ENCODE measurements around the gene CPT1B.

The CPT1B gene

GRCh38 chr22:50597097-50597496 lies 18.9 kb upstream of the CPT1B start:
- no peak overlapping the region for H3K4me3 ChIP-seq (ENCODE audit: low read depth, low read length)
- no peak for DNase-seq (ENCODE audit: low read depth)

DNA sequence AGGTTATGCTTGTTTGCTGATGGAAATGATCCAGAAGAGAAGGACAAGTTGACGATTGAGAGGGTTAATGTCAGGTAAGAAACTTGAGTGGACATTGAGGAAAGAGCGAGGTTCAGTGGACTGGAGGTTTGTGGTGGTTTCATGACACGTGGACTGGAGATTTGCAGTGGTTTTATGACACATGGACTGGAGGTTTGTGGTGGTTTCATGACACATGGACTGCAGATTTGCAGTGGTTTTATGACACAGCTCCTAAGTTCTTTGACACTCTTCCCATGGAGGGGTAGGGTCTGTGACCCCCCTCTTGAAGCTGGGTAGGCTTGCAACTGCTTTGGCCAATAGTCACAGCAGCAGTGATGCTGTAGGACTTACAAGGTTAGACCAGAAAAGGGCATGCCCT lies 17.0 kb upstream of the CPT1B start:
- H3K4me3 ChIP-seq (ENCODE audit: low read depth, low read length) = no peak overlapping the region
- DNase-seq (ENCODE audit: low read depth) = no peak

DNA sequence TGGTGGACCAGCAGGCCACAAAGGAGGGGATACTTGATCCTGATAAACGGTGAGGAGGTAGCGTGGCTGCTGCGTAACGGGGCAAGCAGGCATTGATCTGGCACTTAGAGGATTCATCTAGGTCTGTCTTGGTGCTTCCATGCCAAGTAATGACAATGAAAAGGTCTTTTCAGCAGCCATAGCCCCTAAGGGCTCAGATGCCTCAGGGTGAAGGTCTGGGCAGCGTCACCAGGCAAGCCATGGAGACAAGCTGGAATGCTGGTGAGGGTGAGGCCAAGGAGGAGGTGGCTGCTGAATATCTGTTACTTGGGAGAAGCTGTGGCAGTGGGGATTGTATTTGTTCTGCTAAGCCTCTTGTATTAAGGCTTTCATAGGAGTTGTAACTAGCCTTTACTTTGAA lies 9.2 kb upstream of the CPT1B start:
- no peak for DNase-seq (ENCODE audit: low read depth)
- H3K4me3 ChIP-seq (ENCODE audit: low read depth, low read length) = no peak overlapping the region

GRCh38 chr22:50586416-50586815 lies 8.2 kb upstream of the CPT1B start:
- no peak for DNase-seq (ENCODE audit: low read depth)
- H3K4me3 ChIP-seq (ENCODE audit: low read depth, low read length) = no peak overlapping the region

DNA sequence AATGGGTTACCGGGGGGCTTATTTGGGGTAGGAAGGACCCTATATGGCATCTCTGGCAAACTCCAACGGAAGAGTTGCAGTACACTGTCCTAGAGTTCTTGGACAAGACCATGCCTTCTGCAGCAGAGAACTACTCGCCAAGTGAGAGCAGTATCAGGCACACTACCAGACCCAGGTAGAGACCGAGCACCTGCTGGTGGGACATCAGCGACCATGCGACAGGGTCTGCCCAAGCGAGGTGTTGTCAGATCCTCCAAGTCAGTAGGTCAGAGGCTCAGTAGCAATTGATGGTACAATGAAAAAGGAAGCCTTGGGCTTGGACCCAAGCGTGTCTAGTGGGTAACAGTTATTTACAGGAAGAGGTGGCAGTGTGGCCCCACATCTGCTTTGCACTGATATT lies 7.6 kb upstream of the CPT1B start:
- H3K4me3 ChIP-seq (ENCODE audit: low read depth, low read length) = no peak overlapping the region
- no peak for DNase-seq (ENCODE audit: low read depth)

DNA sequence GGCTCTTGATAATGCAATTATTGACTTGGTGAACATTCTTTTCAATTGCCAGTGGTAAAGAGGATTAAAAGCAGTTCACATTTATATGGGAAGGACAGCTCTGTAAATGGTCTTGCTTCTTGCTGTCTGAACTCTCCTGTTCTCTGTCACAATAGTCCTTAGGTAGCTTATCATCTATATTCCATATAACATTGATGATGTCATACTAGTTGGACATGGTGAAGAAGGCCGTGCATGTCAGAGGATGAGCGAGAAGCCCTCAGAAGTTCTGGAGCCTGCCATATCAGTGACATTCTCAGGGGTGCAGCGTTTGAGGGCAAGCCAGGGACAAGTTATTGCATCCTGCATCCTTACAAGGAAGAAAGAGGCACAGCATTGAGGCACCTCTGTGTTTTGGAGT lies 7.0 kb upstream of the CPT1B start:
- no peak overlapping the region for H3K4me3 ChIP-seq (ENCODE audit: low read depth, low read length)

DNA sequence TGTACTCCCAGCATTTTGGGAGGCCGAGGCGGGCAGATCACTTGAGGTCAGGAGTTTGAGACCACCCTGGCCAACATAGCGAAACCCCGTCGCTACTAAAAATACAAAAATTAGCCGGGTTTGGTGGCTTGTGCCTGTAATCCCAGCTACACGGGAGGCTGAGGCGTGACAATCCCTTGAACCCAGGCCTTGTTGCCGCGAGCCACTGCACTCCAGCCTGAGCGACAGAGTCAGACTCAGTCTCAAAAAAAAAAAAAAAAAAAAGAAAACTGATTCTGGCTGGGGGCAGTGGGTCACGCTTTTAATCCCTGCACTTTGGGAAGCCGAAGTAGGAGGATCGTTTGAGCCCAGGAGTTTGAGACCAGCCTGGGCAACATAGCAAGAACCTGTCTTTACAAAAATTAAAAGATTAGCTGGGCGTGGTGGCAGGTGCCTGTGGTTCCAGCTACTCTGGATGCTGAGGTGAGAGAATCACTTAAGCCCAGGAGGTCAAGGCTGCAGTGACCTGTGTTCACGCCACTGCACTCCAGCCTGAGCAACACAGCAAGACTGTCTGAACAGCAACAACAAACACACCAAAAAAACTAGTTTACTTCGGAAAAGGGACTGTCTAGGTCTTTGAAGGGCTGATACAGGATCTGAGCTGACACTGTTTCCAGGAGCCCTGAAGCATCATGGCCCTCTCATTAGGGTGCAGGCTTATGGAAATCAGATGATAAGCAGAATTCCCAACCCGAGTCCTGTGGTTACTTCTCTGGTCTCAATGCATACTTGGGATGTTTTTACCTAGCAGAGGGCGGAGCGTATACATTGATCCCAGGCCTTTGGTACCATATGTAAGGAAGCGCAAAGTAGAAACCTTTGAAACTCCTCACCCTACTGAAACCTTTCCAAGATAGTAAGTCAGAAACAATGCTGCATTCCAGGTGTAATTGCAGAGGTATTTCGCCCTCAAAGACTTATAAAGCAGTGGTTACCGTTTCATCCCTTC lies 6.2 kb upstream of the CPT1B start:
- H3K4me3 ChIP-seq (ENCODE audit: low read depth, low read length) = no peak overlapping the region

More for the DNA sequence above, 7.0 kb upstream of the CPT1B start:
- DNase-seq (ENCODE audit: low read depth) = no peak

DNA sequence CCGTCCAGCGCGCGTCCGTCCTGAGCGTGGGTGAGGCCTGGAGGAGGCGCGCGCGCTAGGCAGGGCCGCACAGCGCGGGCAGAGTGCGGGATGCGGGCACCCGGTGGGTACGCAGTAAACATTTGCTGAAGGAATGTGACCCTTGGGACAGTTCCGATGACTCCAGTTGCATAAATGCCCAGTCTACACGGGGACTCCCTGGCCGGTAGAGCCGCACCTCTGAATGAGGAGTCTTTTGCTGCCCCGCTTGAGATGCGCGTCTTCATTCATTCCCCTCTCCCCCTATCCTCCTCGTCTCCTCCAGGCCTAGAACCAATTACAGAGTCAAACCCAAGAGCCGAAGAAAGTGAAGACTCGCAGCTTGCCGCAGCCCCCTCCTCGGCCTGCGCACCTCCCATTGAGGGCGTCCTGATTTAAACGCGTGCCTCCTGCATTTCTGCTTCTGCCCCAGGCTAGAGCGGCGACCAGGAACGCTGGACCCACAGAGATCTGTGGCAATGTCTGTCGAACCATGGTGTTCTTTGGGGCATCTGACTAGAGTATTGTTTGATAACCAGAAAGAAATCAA lies 5.2 kb upstream of the CPT1B start:
- DNase-seq (ENCODE audit: low read depth) = no peak

More for the DNA sequence above, 6.2 kb upstream of the CPT1B start:
- no peak for DNase-seq (ENCODE audit: low read depth)

DNA sequence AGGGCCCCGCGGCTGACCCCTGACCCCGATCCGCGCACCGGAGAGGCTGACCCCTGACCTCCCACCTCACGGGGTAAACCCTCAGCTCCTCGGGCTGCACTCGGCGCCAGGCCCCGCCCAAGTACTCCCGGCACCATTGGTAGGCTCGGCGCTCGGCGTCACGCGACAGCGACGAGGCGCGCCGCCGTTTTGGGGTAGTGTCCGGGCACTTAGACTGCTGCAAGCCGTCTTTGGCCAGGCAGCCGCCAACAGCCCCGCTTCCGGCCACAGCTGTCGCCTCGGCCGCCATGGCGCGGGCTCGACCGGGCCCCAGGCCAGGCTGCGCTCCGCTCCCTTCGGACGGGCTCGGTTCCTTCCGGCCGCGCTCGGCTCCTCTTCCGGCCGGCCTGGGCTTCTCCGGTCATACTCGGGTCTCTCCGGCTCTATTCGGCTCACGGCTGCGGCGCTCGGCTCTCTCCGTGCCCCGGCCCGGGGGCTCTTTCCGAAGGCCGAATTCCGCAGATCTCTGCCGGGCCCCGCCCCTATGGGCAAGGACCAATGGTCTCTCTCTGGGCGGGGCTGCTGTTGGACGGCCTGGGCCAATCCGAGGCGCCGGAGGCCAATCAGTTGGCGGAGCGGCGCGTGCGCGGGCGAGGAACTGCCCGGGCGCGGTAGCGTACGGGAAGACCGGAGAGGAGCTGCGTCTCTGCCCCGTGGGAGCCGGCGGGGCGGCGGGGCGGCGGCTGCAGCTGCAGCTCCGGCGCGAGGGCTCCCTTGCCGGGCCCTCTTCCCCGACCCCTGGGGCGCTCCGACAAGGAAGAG lies 4.5 kb upstream of the CPT1B start, which contains the start of gene CHKB:
TSS of gene CHKB (minus strand) at position 357 of the 801 bp plus-strand sequence. CDS start at position 289, 68 bp downstream.
- peak within 1 kb of the TSS; percentile 76 for H3K4me3 ChIP-seq (ENCODE audit: low read depth, low read length)
- peak; percentile 89 for DNase-seq (ENCODE audit: low read depth)

More for the DNA sequence above, 5.2 kb upstream of the CPT1B start:
- peak overlapping the region; percentile 76 for H3K4me3 ChIP-seq (ENCODE audit: low read depth, low read length)

DNA sequence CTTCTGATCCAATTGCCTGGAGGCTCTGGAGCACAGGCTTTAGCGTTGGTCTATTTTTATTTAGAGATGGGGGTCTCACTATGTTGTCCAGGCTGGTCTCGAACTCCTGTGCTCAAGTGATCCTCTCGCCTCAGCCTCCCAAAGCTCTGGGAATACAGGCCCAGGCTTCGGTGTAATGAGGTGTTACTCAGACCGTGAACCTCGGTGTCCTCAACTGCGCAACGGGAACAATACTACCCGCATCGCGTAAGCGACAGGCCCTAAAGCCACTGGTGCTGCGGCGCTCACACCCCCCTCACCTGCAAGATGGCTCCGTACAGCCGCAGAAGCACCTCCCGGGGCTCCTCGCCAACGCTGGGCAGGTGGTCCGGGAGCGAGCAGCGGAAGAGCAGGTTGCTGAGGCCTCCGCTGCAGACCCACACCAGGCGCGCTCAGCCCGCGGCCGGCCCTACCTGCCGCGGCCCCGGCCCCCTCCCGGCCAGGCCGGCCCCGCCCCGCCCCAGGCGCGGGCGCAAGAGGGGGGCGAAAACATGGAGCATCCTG lies 3.8 kb upstream of the CPT1B start:
- H3K4me3 ChIP-seq (ENCODE audit: low read depth, low read length) = peak overlapping the region; percentile 76
- no peak for DNase-seq (ENCODE audit: low read depth)

GRCh38 chr22:50581031-50581949 lies 3.1 kb upstream of the CPT1B start:
- peak overlapping the region; percentile 76 for H3K4me3 ChIP-seq (ENCODE audit: low read depth, low read length)
- DNase-seq (ENCODE audit: low read depth) = no peak

DNA sequence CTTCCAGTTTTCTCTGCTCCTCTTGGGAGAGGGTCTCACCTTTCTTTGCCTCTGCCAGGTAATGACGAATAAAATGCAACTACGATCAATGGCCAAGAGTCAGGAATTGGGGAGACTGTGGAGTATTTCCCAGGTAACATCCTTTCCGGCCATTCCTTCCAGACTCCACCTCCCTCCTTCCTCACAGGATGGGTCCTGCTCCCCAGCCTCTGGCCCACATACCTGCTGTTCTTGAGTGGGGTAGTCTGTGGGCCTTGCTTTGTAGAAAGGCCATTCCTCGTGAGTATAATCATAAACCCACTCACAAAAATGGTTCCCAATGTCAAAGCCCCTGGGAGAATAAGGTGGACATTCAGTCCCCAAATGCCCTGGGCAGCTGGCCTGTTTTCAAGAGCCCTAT lies 1.5 kb upstream of the CPT1B start:
- no peak overlapping the region for H3K4me3 ChIP-seq (ENCODE audit: low read depth, low read length)

DNA sequence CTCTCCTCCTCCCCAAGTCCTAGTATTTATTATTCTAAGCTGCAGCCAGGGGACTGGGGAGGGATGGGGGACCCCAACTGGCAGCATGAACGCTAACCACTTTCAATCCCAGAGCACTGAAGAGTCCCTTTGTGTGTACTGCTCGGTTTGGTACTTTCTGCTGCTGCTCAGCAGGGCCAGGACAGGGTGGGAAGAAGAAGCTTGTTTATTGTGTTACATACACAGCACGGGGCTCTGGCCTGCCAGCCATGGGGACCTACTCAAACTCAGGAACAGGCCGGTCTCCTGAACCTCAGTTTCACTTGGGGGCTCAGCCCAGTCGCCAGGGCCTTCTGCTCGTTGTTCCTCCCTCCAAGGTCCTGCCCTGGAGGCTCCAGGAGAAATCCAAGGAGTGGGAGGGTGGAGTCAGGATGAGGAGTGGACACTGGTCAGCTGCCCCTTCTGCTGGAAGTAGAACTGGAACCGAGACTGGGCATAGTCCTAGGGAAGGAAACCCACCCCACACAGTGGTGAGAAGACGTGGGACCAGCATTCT lies 616 bp upstream of the CPT1B start:
- no peak for DNase-seq (ENCODE audit: low read depth)
- no peak overlapping the region for H3K4me3 ChIP-seq (ENCODE audit: low read depth, low read length)

More for the DNA sequence above, 1.5 kb upstream of the CPT1B start:
- DNase-seq (ENCODE audit: low read depth) = no peak

- DNase-seq (ENCODE audit: low read depth) = no peak
- no peak overlapping the region for H3K4me3 ChIP-seq (ENCODE audit: low read depth, low read length)
Measured at GRCh38 chr22:50577697-50577986, 585 bp downstream of the CPT1B start.

DNA sequence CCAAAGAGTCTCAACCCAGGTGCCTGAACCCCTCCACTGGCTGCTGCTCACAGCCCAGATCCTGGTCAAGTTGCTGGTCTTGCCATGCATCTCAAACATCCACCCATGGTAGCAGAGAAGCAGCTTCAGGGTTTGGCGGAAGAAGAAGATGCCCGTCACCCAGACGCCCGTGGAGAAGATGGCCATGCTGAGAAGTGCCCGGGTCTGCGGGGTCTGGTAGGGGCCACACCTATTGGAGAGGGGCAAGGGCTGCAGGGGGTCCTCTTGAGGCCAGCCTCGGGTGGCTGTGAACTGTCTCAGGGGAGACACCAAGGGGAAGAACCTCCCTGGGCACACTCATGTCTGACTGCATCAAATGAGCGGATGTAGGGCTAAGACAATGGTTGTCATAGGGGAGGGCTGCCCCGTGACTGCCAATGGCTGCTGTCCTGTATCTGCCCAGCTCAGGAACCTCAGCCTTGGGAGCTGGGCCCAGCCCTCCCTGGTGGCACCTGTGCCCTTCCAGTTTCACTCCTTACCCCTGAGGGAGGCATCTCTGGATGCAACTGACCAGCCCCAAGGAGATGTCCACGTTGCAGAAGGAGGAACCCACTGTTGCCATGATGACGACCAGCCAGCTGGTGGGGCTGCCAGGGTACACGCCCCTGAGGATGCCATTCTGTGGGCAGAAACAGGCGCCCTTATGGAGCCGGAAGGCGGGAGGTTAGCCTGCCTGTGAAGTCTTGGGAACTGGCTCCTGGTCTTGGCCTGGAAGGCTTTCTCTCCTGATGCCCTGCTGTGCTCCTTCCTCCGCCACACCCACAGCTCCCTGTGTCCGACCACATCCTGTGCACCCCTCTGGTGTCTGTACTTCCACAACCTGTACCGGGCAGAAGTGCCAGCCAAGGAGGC lies 1.2 kb downstream of the CPT1B start:
- no peak for DNase-seq (ENCODE audit: low read depth)
- H3K4me3 ChIP-seq (ENCODE audit: low read depth, low read length) = no peak overlapping the region

DNA sequence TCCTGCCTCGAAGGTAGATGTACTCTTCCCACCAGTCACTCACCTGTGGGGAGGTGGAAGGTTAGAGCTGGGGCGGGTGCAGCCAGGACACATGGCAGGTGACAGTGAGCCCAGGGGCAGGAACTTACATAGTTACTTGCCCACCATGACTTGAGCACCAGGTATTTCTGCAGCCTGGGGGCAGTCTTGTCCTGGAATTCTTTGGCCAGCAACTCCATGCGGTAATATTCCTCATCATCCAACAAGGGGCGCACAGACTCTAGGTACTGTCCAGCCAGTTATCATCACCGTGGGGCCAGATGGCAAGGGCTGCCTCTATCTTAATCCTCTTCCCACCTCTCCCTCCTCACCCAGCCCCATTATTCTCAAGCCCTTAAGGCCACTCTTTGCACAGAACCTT lies 2.2 kb downstream of the CPT1B start:
- H3K4me3 ChIP-seq (ENCODE audit: low read depth, low read length) = no peak overlapping the region
- no peak for DNase-seq (ENCODE audit: low read depth)

- DNase-seq (ENCODE audit: low read depth) = no peak
Measured at GRCh38 chr22:50575426-50575941, 2.7 kb downstream of the CPT1B start.

More at GRCh38 chr22:50575426-50575941, 2.7 kb downstream of the CPT1B start:
- no peak overlapping the region for H3K4me3 ChIP-seq (ENCODE audit: low read depth, low read length)
